MCF 10A (cell line): Measurements from ENCODE around the gene PANK2. TPM values are rescaled to one million over a fixed set of nuclear protein-coding genes. Genes with fewer than 3 reads are reported as not detected.

Source experiments
- BruUV-seq: library from RNA; stranded (reverse); fragments of 400-500 nt; replicated peaks from 2 replicates; lab custom pipeline; 2021; lab: Mats Ljungman, UMichigan
- CTCF ChIA-PET: fragments of 300-600 bp; sonication (Branson Sonifier 250); formaldehyde crosslinking; extraction: SDS; loops from one replicate; lab custom pipeline; 2021; ENCODE audit warnings: antibody characterized with exemption, inconsistent platforms; lab: Yijun Ruan, JAX
- POLR2A ChIA-PET: fragments of 300-600, 350-650 bp; sonication (Branson Sonifier 250); formaldehyde crosslinking; extraction: SDS; loops from one replicate; lab custom pipeline; 2020; ENCODE audit warnings: antibody characterized with exemption, inconsistent platforms; lab: Yijun Ruan, JAX
- DNase-seq: peaks from one replicate; pipeline ENCODE4 v3.0.0-alpha.2; 2018; ENCODE audit not compliant: unreplicated experiment
- H3K27ac Mint-ChIP-seq: one replicate; pipeline ENCODE4 v1.8.0; 2022; ENCODE audit warnings: mild to moderate bottlenecking, low read depth, mixed read lengths; ENCODE audit not compliant: unreplicated experiment
- H3K27me3 Mint-ChIP-seq: one replicate; pipeline ENCODE4 v1.8.0; 2022; ENCODE audit warnings: mixed read lengths; ENCODE audit not compliant: insufficient read depth, unreplicated experiment
- H3K36me3 Mint-ChIP-seq: one replicate; pipeline ENCODE4 v1.8.0; 2022; ENCODE audit warnings: mild to moderate bottlenecking, moderate library complexity, mixed read lengths; ENCODE audit not compliant: insufficient read depth, unreplicated experiment
- H3K4me1 Mint-ChIP-seq: one replicate; pipeline ENCODE4 v1.8.0; 2022; ENCODE audit warnings: mixed read lengths; ENCODE audit not compliant: insufficient read depth, unreplicated experiment
- H3K4me3 Mint-ChIP-seq: one replicate; pipeline ENCODE4 v1.8.0; 2022; ENCODE audit warnings: mild to moderate bottlenecking, moderate library complexity, mixed read lengths; ENCODE audit not compliant: unreplicated experiment
- H3K9me3 Mint-ChIP-seq: one replicate; pipeline ENCODE4 v1.8.0; 2022; ENCODE audit warnings: mixed read lengths; ENCODE audit not compliant: unreplicated experiment
- intact Hi-C: fragments of 100-400 bp; cut with micrococcal nuclease; formaldehyde crosslinking; loops from 2 replicates; pipeline ENCODE4 v1.14.1; 2022
- total RNA-seq: library from RNA; stranded (reverse); gene quantifications from 2 replicates; pipeline ENCODE4 v1.2.3, GENCODE V29; 2022
- TF ChIP-seq, protein P1 (sequence below): fragments of 200-600 bp; IDR thresholded peaks from one replicate; pipeline ENCODE4 v1.8.0; 2022; ENCODE audit warnings: antibody characterized with exemption, mild to moderate bottlenecking; ENCODE audit not compliant: unreplicated experiment

PANK2 gene
- total RNA-seq, 1 experiment from 2014 or later = 29.2 TPM

DNA sequence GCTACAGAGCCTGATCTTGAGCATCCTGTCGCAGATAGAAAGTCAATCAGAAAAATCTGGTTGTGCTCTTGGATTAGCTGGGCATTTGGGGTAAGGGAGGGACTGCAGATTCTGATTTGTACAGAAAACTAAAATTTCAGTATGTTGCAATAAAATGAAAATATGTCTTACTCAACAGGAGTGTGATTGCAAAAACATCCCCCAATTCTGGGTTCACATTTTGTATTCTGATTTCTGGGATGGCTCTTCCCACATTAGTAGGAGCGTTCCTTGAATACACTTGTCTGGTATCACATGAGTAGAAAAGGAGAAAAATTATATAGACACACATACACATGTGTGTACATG lies 40.5 kb downstream of the PANK2 start:
- Mint-ChIP-seq H3K36me3 (peaks cover 68% of the 10 kb centered on the region), H3K4me3 (no peak overlapping the region), H3K4me1 (peaks cover 45% of the 10 kb centered on the region), H3K27ac (peak overlapping the region; percentile 27), H3K27me3 (no peaks in the 10 kb centered on the region), H3K9me3 (no peaks in the 10 kb centered on the region)
- ChIA-PET POLR2A (interaction anchor here (0.6 to 2.8 kb wide), 13 partner anchors 10 to 177 kb away, joined by 3 to 14 read pairs (median 4); no protein-coding TSS in a partner anchor), CTCF (interaction anchor here (0.7 to 1.5 kb wide), 4 partner anchors 9 to 84 kb away, joined by 3 to 5 read pairs (median 4); no protein-coding TSS in a partner anchor)
- DNase-seq = no peak
- no TSS peak for BruUV-seq
- TF ChIP-seq, protein P1, sequence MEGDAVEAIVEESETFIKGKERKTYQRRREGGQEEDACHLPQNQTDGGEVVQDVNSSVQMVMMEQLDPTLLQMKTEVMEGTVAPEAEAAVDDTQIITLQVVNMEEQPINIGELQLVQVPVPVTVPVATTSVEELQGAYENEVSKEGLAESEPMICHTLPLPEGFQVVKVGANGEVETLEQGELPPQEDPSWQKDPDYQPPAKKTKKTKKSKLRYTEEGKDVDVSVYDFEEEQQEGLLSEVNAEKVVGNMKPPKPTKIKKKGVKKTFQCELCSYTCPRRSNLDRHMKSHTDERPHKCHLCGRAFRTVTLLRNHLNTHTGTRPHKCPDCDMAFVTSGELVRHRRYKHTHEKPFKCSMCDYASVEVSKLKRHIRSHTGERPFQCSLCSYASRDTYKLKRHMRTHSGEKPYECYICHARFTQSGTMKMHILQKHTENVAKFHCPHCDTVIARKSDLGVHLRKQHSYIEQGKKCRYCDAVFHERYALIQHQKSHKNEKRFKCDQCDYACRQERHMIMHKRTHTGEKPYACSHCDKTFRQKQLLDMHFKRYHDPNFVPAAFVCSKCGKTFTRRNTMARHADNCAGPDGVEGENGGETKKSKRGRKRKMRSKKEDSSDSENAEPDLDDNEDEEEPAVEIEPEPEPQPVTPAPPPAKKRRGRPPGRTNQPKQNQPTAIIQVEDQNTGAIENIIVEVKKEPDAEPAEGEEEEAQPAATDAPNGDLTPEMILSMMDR = no peak
- intact Hi-C loops = no loop called here

DNA sequence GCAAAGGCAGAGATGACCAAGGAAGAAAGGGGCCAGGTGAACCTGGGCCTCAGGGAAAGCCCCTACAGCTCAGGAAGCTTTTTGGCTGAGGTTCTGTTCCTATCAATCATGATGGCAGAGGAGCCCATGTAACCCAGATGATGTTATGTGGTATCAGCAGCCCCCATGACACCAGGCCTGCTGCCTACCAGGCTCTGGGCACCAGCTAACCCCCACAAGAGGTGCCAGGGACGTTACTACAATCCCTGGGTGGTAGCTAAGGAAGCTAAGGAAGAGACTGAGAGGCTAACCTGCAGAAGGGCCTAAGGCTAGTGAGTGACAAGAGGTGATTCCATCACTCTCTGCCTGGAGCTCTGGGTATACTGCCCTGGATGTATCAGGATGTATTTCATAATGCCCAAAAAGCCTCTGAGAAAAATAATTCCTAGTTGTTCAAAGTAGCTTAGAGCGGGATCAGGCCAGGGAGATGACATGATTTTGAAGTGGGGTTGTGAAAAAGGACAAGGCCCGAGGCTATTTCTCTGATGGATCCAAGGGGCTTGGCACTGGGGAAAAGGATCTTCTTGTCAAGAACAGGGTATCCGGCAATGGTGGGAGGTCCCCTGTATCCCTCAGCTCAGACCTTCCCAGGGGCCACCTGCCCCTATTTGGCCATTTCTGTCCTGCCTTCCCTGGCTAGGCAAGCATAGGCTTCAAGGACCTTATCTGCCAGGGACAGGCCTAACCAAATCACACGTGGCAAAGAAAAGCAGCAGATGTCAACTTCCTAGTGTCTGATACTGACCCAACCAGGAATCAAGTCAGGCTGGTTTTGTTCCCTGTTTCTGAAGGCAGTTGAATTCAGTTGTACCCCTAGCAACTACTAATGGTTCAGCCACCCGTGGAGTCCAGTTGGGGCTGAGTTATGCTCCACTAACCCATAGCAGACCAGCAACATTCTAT lies 41.3 kb downstream of the PANK2 start:
- Mint-ChIP-seq H3K4me1 (peaks cover 42% of the 10 kb centered on the region), H3K27ac (peak overlapping the region; percentile 27), H3K9me3 (no peaks in the 10 kb centered on the region), H3K4me3 (no peak overlapping the region), H3K36me3 (peaks cover 63% of the 10 kb centered on the region), H3K27me3 (no peaks in the 10 kb centered on the region)
- intact Hi-C loops = no loop called here
- TF ChIP-seq, protein P1 = no peak
- POLR2A ChIA-PET = interaction anchor here (0.8 to 2.8 kb wide), 11 partner anchors 10 to 154 kb away, joined by 3 to 14 read pairs (median 4); no protein-coding TSS in a partner anchor
- BruUV-seq = no TSS peak
- DNase-seq = no peak
- CTCF ChIA-PET = interaction anchor here (0.8 to 1.5 kb wide), 4 partner anchors 8 to 53 kb away, joined by 3 to 5 read pairs (median 4); no protein-coding TSS in a partner anchor

DNA sequence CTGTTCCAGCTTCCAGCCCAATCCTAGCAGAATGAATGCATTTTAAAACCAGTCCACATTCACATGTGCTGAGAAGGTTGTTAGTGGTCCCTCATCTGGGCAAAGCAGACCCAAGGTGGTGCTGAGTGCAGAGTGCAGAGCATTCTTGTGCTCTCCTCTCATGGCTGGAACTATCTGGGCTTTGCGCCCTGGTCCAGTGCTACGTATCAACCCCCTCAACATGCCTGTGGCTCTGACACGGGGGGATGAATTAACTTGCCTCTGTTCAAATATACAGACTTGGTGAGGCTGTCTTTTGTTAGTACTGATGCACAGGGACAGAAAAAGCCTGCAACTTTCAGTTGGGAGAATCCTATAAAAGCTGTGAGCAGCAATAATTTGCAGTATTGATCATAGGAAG lies 42.5 kb downstream of the PANK2 start:
- no peak overlapping the region for H3K27ac Mint-ChIP-seq
- no peaks in the 10 kb centered on the region for H3K9me3 Mint-ChIP-seq
- no peak for DNase-seq
- ChIA-PET POLR2A (interaction anchor here (1.1 to 2.8 kb wide), 6 partner anchors 8 to 39 kb away, joined by 4 to 14 read pairs (median 6); no protein-coding TSS in a partner anchor), CTCF (interaction anchor here (0.6 to 0.8 kb wide), 2 partner anchors 10 to 22 kb away, joined by 3 to 5 read pairs; no protein-coding TSS in a partner anchor)
- peaks cover 56% of the 10 kb centered on the region for H3K36me3 Mint-ChIP-seq
- no peaks in the 10 kb centered on the region for H3K27me3 Mint-ChIP-seq
- intact Hi-C loops = no loop called here
- no TSS peak for BruUV-seq
- TF ChIP-seq, protein P1 = no peak
- no peak overlapping the region for H3K4me3 Mint-ChIP-seq
- peaks cover 35% of the 10 kb centered on the region for H3K4me1 Mint-ChIP-seq

DNA sequence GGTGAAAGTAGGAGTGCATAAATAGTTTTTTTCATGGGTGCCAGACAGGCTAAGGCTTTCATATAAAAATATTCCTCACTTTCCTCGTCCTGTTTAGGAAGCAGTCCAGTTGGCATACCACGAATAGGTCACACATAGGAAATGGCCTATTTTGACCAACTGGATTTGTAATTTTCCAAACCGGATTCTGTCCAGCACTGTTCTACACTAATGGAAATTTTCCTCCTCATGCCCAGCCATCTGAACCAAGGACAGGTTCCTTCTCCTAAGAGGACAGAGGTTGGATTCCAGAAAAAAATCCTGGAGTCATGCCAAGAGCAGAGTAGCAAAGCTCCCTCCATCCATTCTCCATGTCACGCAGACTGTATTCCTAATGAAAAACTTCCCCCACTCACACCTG lies 43.1 kb downstream of the PANK2 start:
- POLR2A ChIA-PET = interaction anchor here (0.7 to 1.8 kb wide), 7 partner anchors 9 to 82 kb away, joined by 3 to 7 read pairs (median 4); no protein-coding TSS in a partner anchor
- H3K4me3 Mint-ChIP-seq = peak overlapping the region; percentile 61
- H3K27me3 Mint-ChIP-seq = no peaks in the 10 kb centered on the region
- peak overlapping the region; percentile 81 for H3K27ac Mint-ChIP-seq
- H3K4me1 Mint-ChIP-seq = peaks cover 29% of the 10 kb centered on the region
- CTCF ChIA-PET = interaction anchor here (0.6 to 0.8 kb wide), 6 partner anchors 29 to 258 kb away, joined by 3 to 6 read pairs (median 4); no protein-coding TSS in a partner anchor
- peaks cover 50% of the 10 kb centered on the region for H3K36me3 Mint-ChIP-seq
- DNase-seq = no peak
- TF ChIP-seq, protein P1 = no peak
- intact Hi-C loops = no loop called here
- BruUV-seq = no TSS peak
- no peaks in the 10 kb centered on the region for H3K9me3 Mint-ChIP-seq
